GM18526 (cell line): ENCODE data around the gene CEP131.

ENCODE experiments used
- POLR2A ChIP-seq: IDR thresholded peaks from 3 replicates; pipeline ENCODE4 v1.6.1; 2011; ENCODE audit not compliant: insufficient read length; ENCODE audit errors: extremely low read depth

The CEP131 gene

GRCh38 chr17:81194225-81194760 is 28.5 kb downstream of the CEP131 start:
- no peak for TF ChIP-seq POLR2A

DNA sequence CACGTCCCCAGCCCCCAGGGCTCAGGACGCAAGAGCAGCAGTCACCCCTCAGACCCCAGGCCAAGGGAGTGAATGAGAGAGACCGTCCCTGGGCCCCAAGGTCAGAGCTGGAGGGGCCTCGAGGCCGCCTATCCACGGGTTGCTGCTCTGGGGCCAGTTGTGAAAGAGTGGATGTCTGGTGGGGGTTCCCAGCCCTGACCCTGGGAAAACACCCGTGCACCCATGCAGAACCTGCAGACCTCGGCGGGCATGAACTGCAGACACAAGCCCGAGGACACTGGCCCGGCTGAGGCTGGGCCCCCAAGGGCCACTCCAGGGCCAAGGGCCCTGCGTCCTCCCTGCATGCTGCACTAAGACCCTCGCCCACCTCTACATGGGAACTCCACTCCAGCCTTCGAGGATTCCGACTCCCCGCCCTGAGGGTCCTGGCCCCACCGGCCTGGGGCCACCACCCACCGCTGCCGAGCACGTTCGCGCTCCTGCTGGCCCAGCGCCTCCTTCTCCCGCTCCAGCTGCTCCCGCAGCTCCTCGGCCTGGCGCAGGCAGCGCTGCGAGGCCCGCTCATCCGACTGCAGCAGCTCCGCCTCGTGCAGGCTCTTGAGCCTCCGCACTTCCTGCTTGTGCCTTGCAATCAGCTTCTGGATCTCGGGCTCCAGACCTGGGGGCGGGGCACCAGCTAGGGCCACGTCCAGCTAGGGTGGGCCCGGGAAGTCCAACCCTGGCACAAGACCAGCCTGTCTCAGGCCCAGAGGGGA is 29.1 kb downstream of the CEP131 start:
- no peak for TF ChIP-seq POLR2A

DNA sequence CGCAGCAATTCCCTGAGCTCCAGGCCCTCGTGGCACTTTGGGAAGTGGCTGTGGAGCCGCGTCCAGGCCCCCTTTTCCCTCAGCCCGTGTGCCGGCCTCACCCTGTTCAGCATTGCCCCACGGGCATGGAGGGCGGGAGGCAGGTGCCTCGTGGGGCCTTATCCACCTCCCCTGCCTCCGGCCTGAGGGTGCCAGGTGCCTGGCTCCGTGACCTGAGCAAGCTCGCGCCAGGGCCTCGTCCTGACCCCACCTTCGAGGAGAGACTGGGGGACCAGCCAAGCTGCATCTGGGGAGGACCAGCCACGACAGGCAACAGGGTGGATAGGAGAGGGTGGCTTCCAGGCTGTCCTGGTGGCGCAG is 29.7 kb downstream of the CEP131 start:
- no peak for TF ChIP-seq POLR2A

DNA sequence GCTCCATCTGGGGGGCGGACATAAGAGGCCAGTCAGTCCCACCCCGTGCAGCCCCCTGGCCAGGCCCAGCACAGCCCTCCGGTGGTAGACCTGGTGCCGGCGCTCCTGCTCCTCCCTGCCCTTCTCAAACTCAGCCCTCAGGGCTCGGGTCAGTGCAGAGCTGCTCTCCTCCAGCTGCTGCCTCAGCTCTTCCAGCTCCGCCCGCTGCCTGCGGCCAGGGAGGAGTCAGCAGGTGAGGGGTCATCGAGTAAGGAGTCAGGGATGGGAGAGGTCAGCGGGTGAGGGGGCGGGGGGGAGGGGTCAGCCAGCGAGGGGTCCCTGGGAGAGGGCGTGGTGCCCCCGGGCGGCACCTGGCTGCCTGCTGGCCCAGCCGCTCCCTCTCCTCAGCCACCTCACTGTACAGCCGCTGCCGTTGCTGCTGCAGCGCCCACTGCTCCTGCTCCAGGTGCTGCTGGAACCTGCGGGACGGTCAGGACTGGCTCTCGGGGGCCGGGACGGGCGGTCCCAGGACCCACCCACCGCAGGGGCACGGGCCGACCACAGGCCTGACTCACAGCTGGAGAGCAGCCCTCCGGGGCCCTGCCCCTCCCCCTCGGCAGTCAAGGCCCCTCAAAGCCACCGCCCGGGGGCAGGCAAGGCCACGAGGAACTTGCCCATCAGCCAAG is 30.2 kb downstream of the CEP131 start:
- TF ChIP-seq POLR2A, result no peak

DNA sequence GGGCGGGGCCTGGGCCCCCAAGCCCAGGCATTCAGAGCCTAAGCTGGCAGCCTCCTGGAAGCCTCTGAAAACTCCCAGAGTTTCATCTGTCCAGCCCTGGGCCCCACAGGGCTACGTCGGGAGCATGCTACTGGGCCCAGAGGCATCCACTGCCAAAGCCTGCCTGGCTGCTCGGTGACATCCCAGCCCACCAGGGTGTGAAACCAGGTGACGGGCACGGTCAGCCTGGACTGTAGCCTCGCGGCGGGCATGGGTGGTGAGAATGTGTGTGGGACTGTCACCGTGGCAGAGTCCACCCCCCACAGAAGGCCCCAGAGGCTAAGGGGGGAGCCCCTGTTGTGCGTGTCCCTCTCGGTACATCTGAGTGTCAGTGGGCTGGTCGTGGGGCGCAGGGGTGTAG is 31.1 kb downstream of the CEP131 start:
- TF ChIP-seq POLR2A, result no peak

DNA sequence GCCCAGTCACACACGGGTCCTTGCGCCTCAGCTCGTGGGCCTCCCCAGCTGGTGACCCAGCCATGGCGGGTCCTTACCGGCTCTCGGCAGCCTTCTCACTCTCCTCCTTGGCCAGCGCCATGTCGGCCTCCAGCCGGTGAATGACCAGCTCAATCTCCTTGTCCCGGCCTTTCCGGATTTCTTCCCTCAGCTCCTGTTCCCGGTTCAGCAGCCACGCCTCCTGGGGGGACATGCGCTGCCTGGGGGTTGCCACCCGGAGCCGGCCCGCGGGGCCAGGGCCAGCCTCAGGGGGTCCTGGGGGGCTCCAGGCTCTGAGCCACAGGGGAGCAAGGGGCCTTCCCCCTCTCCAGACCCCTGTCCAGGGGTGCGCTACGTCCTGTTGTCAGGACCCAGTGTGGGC is 31.6 kb downstream of the CEP131 start:
- TF ChIP-seq POLR2A, result no peak

DNA sequence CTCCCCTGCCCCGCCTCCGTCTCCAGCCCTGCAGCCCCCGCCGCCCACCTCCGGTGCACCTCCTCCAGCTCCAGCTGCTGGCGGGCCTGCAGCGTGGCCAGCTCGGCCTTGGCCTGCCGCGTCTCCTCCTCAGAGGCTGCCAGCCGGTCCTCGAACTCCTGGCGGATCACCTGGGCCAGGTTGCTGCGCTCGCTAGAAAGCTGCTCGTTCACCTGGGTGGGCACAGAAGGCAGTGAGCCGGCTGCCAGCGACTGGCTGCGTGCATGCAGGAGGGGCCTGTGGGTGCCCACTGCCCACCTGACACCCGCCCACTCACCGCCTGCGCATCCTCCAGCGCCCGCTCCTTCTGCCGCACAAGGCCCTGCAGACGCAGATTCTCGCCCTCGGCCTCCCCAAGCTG is 32.2 kb downstream of the CEP131 start:
- TF ChIP-seq POLR2A, result no peak

GRCh38 chr17:81189670-81190530 is 32.9 kb downstream of the CEP131 start:
- no peak for TF ChIP-seq POLR2A

DNA sequence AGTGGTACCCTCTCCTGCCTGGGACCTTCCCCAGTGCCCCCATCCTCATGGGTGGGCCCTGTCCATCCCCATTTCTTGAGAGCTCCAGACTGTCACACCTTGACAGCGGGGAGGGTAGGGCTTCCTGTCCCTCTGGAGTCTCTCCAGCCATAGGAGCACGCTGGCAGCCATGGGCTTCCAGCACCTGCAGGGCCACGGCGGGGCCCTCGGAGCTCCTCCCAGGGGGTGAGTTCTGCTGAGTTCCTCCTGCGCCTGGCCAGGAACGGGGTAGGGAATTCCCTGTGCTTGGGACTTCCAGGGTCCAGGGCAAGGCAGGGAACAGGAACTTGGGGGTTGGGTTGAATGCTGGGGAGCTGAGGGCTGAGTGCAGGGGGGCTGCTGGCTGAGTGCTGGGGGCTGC is 33.7 kb downstream of the CEP131 start:
- no peak for TF ChIP-seq POLR2A

- TF ChIP-seq POLR2A, result no peak
Observed at GRCh38 chr17:81188491-81188840, 34.3 kb downstream of the CEP131 start.

- TF ChIP-seq POLR2A, result no peak
Observed at GRCh38 chr17:81187586-81188490, 34.9 kb downstream of the CEP131 start.

- no peak for TF ChIP-seq POLR2A
Observed at GRCh38 chr17:81187120-81187519, 35.6 kb downstream of the CEP131 start.

DNA sequence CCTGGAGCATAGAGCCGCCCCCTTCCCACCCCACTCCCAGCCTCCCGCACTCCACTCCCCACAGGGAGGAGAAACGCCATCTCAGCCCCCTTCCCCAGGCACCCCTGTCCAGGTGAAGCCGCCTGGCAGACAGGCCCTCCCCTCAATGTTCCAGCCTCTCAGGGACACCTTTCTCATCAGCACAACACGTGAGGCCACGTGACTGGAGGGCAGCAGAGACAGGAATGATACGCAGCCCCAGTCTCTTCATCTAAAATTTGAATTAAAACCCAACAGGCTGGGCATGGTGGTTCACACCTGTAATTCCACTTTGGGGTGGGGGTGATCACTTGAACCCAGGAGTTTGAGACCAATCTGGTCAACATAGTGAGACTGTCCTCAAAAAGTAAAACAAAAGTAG is 36.6 kb downstream of the CEP131 start:
- no peak for TF ChIP-seq POLR2A

GRCh38 chr17:81184555-81184954 is 38.2 kb downstream of the CEP131 start:
- TF ChIP-seq POLR2A, result no peak

GRCh38 chr17:81183807-81184206 is 39.0 kb downstream of the CEP131 start:
- no peak for TF ChIP-seq POLR2A
